ENCODE data around the gene TMEM207.

GRCh38 chr3:190414297-190414696 is 35.4 kb downstream of the TMEM207 start:
- TF ChIP-seq CTCF (conservative IDR thresholded peaks at IDR 0.05; ENCODE audit: low read length) (no peak), EZH2phosphoT487 (IDR thresholded peaks at IDR 0.05; ENCODE audit: borderline replicate concordance) (no peak)

Measured in Loucy (cell line).